OCI-LY3 (cell line): ENCODE results near the gene HSD11B2.

Experiments
- CTCF ChIP-seq: fragments of 200-600, 300-600 bp; sonication (generic); IDR thresholded peaks from 2 replicates; pipeline ENCODE4 v1.5.1; 2014; ENCODE audit warnings: antibody characterized with exemption, low read length, low read depth
- EZH2phosphoT487 ChIP-seq: fragments of 200-600 bp; shearing (Covaris generic); IDR thresholded peaks from 2 replicates; pipeline ENCODE4 v1.6.1; 2018; ENCODE audit warnings: antibody characterized with exemption, mixed run types, low read depth

GRCh38 chr16:67423611-67424260 lies 7.2 kb upstream of the HSD11B2 start:
- TF ChIP-seq CTCF: no peak
- no peak for TF ChIP-seq EZH2phosphoT487
